Astrocyte (in vitro differentiated cells and primary cell): ENCODE measurements around the gene HIPK2.

ENCODE experiments used
- CTCF ChIP-seq: IDR thresholded peaks from 2 replicates; pipeline ENCODE4 v1.5.1; 2011; ENCODE audit warnings: low read depth, mild to moderate bottlenecking, inconsistent platforms, low read length, moderate library complexity; ENCODE audit not compliant: insufficient read depth
- EZH2 ChIP-seq: IDR thresholded peaks from 2 replicates; pipeline ENCODE4 v1.6.1; 2012; ENCODE audit warnings: mild to moderate bottlenecking, low read length, inconsistent platforms; ENCODE audit not compliant: insufficient read depth

GRCh38 chr7:139762886-139763285 is 14.9 kb downstream of the HIPK2 start:
- TF ChIP-seq CTCF (no peak), EZH2 (no peak)
